GM10266 (cell line): Measurements from ENCODE around the gene NXT1.

Experiments
- DNase-seq: peaks from one replicate; pipeline ENCODE4 v3.0.0; 2012; ENCODE audit errors: extremely low spot score
- TF ChIP-seq, protein P1 (sequence below): IDR thresholded peaks from 2 replicates; pipeline ENCODE4 v1.5.1; 2012; ENCODE audit warnings: mild to moderate bottlenecking, low read depth; ENCODE audit not compliant: control insufficient read depth, insufficient read depth; ENCODE audit errors: missing control alignments

NXT1 gene

GRCh38 chr20:23393996-23394775 lies 43.6 kb downstream of the NXT1 start:
- TF ChIP-seq, protein P1, sequence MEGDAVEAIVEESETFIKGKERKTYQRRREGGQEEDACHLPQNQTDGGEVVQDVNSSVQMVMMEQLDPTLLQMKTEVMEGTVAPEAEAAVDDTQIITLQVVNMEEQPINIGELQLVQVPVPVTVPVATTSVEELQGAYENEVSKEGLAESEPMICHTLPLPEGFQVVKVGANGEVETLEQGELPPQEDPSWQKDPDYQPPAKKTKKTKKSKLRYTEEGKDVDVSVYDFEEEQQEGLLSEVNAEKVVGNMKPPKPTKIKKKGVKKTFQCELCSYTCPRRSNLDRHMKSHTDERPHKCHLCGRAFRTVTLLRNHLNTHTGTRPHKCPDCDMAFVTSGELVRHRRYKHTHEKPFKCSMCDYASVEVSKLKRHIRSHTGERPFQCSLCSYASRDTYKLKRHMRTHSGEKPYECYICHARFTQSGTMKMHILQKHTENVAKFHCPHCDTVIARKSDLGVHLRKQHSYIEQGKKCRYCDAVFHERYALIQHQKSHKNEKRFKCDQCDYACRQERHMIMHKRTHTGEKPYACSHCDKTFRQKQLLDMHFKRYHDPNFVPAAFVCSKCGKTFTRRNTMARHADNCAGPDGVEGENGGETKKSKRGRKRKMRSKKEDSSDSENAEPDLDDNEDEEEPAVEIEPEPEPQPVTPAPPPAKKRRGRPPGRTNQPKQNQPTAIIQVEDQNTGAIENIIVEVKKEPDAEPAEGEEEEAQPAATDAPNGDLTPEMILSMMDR, result no peak
- DNase-seq, result no peak

GRCh38 chr20:23396950-23397627 lies 46.5 kb downstream of the NXT1 start:
- TF ChIP-seq, protein P1, result no peak
- DNase-seq, result no peak

DNA sequence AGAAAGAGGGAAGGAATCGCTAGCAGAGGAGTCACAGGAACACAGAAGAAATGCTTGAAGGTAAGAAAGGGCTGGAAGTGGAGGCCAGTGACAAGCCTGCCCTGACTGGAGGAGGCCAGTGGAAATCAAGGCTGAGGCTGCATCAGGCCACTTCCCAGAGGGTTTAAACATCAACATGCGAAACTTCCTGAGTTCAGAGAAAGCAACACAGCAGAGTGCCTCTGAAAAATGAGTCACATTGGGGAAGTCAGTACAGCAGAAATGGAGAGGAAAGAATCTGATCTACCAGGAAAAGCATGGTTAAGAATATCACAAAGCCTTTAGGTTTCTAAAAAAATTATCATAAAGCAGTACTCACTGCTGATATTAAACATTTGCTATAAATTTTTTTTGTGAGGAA lies 47.4 kb downstream of the NXT1 start:
- DNase-seq, result no peak
- TF ChIP-seq, protein P1, result no peak

DNA sequence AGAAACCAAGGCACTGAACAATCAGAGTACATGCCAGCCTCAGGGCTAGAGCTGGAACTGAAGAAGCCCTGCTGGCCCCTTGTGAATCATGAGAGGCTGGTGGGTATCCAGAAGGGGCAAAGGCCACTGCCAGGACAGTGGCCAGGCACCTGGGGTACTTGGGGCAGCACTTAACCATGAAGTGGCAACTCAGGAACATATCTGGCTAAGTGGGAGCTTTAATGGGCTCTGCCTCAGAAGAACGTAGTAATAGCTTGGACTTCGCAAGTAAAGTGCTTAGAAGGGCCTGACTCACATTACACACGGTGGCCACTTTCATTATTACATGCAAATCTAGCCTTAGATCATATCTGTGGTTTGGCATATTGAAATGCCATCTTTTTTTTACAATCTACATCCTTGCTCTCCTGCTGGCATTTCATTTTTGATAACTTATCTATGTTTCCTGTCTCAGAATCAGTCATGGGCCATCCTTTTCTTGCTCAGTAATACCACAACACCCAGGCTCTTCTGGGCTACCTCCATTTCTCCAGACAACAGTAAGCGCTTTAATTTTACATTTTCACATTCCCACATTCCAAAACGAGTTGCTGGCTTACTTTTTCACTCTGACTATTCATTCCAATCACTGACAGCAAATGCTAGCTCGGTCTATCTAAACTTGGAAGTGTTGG lies 49.1 kb downstream of the NXT1 start:
- DNase-seq, result no peak
- TF ChIP-seq, protein P1, result no peak

- TF ChIP-seq, protein P1, result no peak
- DNase-seq, result no peak
These were observed 50.5 kb downstream of the NXT1 start for GRCh38 chr20:23401051-23401450.

DNA sequence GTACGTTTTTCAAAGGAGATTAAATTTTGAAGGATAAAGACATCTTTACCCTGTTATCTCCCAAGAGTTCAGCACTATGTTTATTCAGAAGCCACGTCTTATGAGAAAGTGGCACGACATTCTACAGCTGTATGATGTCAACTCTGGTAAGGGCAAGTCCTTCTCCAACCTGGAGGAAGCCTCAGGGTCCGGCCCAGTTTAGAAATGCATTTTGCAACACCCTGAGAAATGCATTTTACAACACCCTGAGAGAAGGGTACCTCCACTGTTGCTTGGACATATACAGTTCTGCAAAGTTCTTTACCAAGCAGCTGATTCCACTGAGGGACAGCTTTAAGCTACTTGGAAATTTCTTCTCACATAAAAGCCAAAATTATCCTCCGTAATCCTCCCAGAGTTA lies 53.2 kb downstream of the NXT1 start:
- TF ChIP-seq, protein P1, result no peak
- DNase-seq, result no peak
